ENCODE data around the gene MSH2. TPM values are rescaled to one million over a fixed set of nuclear protein-coding genes. Genes with fewer than 3 reads are reported as not detected.
"Not testable (repeated sequence)": the region's sequence is repeated elsewhere in the genome, so short reads cannot be mapped to it uniquely, and the experiment has no call there.

The MSH2 gene
- total RNA-seq, 1 donor from 2014 or later, result 16.0 TPM

DNA sequence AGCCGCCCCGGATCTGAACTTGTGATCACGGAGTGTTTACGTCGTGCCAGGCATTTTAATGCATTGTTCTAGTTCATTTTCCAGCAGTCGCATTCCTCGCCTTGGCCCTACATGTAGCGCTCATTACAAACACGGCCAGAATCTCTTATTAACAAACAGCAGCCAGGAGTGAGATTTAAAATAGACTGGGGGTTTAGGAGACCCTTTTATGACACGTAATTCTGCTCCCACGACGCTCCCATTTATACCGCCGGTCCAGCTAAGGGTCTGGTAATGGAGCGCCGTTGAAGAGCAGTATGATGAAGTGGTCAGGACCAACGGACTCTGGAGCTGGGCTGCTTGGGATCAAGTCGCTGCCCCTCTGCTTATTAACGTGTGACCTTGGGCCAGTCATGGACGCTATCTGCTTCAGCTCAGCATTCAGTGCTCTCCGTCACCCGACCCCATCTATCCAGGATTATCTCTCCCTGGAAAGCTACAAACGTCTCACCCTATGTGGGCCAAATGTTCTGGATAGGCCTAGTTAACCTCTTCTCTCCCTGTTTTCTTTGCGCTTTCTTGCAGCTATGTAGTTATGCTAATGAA lies 745 bp downstream of the MSH2 start:
- no peak for FAIRE-seq
- H3K36me3 ChIP-seq (ENCODE audit: insufficient read depth, low read length), result peaks cover 2% of the 10 kb centered on the region
- H2AFZ ChIP-seq (ENCODE audit: low read depth, low read length), result peak overlapping the region; percentile 93
- H3K27ac ChIP-seq (ENCODE audit: low read depth, low read length), result peak overlapping the region; percentile 69
- peak overlapping the region; percentile 84 for H3K4me2 ChIP-seq (ENCODE audit: low read length)
- peaks cover 14% of the 10 kb centered on the region for H3K4me1 ChIP-seq (ENCODE audit: insufficient read depth, low read length)
- H3K27me3 ChIP-seq (ENCODE audit: insufficient read depth, low read length), result no peaks in the 10 kb centered on the region
- Mint-ChIP-seq H3K27me3 (ENCODE audit: low read depth, unreplicated experiment) (no peaks in the 10 kb centered on the region), H3K36me3 (ENCODE audit: low read depth, unreplicated experiment) (peaks cover 7% of the 10 kb centered on the region), H3K27ac (ENCODE audit: unreplicated experiment) (no peak overlapping the region), H3K4me1 (ENCODE audit: low read depth, unreplicated experiment) (peaks cover 5% of the 10 kb centered on the region), H3K9me3 (ENCODE audit: unreplicated experiment) (peaks cover 3% of the 10 kb centered on the region), H3K4me3 (ENCODE audit: unreplicated experiment) (peak overlapping the region; percentile 95)
- peaks cover 54% of the 10 kb centered on the region for H3K79me2 ChIP-seq (ENCODE audit: insufficient read depth, low read length)
- DNase-seq (ENCODE audit: low read depth), result peak; percentile 27
- no peak for TF ChIP-seq EZH2 (IDR thresholded peaks at IDR 0.05; ENCODE audit: insufficient read depth, low read length)
- TF ChIP-seq, protein P1, sequence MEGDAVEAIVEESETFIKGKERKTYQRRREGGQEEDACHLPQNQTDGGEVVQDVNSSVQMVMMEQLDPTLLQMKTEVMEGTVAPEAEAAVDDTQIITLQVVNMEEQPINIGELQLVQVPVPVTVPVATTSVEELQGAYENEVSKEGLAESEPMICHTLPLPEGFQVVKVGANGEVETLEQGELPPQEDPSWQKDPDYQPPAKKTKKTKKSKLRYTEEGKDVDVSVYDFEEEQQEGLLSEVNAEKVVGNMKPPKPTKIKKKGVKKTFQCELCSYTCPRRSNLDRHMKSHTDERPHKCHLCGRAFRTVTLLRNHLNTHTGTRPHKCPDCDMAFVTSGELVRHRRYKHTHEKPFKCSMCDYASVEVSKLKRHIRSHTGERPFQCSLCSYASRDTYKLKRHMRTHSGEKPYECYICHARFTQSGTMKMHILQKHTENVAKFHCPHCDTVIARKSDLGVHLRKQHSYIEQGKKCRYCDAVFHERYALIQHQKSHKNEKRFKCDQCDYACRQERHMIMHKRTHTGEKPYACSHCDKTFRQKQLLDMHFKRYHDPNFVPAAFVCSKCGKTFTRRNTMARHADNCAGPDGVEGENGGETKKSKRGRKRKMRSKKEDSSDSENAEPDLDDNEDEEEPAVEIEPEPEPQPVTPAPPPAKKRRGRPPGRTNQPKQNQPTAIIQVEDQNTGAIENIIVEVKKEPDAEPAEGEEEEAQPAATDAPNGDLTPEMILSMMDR (IDR thresholded peaks at IDR 0.05; ENCODE audit: insufficient read depth, low read depth, low read length), result no peak
- no peaks in the 10 kb centered on the region for H3K9me3 ChIP-seq (ENCODE audit: insufficient read depth, low read depth, low read length)
- H3K9ac ChIP-seq (ENCODE audit: low read length), result peak overlapping the region; percentile 81
- H4K20me1 ChIP-seq (ENCODE audit: insufficient read depth, low read length), result peaks cover 15% of the 10 kb centered on the region
- peak overlapping the region; percentile 82 for H3K4me3 ChIP-seq (ENCODE audit: insufficient read depth, low read depth, low read length)

DNA sequence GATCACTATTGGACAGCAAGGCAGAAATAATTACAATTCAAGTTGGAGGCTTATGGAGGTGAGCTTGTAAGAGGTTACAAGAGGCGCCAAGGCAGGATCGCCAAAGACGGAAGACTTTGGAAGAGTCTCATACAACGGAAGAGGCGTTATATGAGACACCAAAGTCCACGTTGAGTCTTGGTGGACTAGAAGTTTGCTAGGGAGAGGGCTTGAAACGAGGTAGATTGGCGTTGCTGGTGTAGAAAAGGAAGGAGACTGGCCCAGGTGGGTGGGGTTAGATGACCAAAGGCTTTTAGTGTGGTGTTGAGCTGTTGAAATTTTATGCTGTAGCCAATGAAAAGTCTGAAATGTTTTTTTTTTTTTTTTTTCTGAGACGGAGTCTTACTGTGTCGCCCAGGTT lies 1.4 kb downstream of the MSH2 start:
- Histone ChIP-seq H2AFZ (ENCODE audit: low read depth, low read length) (no peak overlapping the region), H3K9ac (ENCODE audit: low read length) (peak overlapping the region; percentile 81), H3K4me2 (ENCODE audit: low read length) (peak overlapping the region; percentile 84), H3K4me3 (ENCODE audit: insufficient read depth, low read depth, low read length) (peak overlapping the region; percentile 82), H3K27me3 (ENCODE audit: insufficient read depth, low read length) (no peaks in the 10 kb centered on the region), H3K79me2 (ENCODE audit: insufficient read depth, low read length) (peaks cover 54% of the 10 kb centered on the region), H3K9me3 (ENCODE audit: insufficient read depth, low read depth, low read length) (no peaks in the 10 kb centered on the region), H3K36me3 (ENCODE audit: insufficient read depth, low read length) (peaks cover 2% of the 10 kb centered on the region), H4K20me1 (ENCODE audit: insufficient read depth, low read length) (peaks cover 15% of the 10 kb centered on the region), H3K27ac (ENCODE audit: low read depth, low read length) (no peak overlapping the region), H3K4me1 (ENCODE audit: insufficient read depth, low read length) (peaks cover 14% of the 10 kb centered on the region)
- H3K27ac Mint-ChIP-seq (ENCODE audit: unreplicated experiment), result no peak overlapping the region
- peaks cover 7% of the 10 kb centered on the region for H3K36me3 Mint-ChIP-seq (ENCODE audit: low read depth, unreplicated experiment)
- H3K9me3 Mint-ChIP-seq (ENCODE audit: unreplicated experiment), result peaks cover 3% of the 10 kb centered on the region
- TF ChIP-seq, protein P1 (IDR thresholded peaks at IDR 0.05; ENCODE audit: insufficient read depth, low read depth, low read length), result no peak
- no peak for TF ChIP-seq EZH2 (IDR thresholded peaks at IDR 0.05; ENCODE audit: insufficient read depth, low read length)
- DNase-seq (ENCODE audit: low read depth) (no peak), FAIRE-seq (no peak)
- H3K4me3 Mint-ChIP-seq (ENCODE audit: unreplicated experiment), result peak overlapping the region; percentile 95
- peaks cover 5% of the 10 kb centered on the region for H3K4me1 Mint-ChIP-seq (ENCODE audit: low read depth, unreplicated experiment)
- no peaks in the 10 kb centered on the region for H3K27me3 Mint-ChIP-seq (ENCODE audit: low read depth, unreplicated experiment)

DNA sequence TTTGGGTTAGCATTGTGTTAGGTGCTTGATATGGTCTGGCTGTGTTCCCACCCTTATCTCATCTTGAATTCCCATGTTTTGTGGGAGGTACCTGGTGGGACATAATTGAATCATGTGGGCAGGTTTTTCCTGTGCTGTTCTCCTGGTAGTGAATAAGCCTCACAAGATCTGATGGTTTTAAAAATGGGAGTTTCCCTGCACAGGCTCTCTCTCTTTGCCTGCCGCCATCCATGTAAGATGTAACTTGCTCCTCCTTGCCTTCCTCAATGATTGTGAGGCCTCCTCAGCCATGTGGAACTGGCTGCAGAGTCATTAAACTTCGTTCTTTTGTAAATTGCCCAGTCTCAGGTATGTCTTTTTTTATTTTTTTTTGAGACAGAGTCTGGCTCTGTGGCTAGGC lies 2.8 kb downstream of the MSH2 start:
- peaks cover 3% of the 10 kb centered on the region for H3K9me3 Mint-ChIP-seq (ENCODE audit: unreplicated experiment)
- Histone ChIP-seq H3K4me1 (ENCODE audit: insufficient read depth, low read length) (peaks cover 14% of the 10 kb centered on the region), H3K27ac (ENCODE audit: low read depth, low read length) (no peak overlapping the region), H3K36me3 (ENCODE audit: insufficient read depth, low read length) (peaks cover 6% of the 10 kb centered on the region), H3K4me3 (ENCODE audit: insufficient read depth, low read depth, low read length) (no peak overlapping the region), H3K4me2 (ENCODE audit: low read length) (no peak overlapping the region), H2AFZ (ENCODE audit: low read depth, low read length) (no peak overlapping the region), H3K79me2 (ENCODE audit: insufficient read depth, low read length) (peaks cover 54% of the 10 kb centered on the region), H3K9ac (ENCODE audit: low read length) (no peak overlapping the region), H3K27me3 (ENCODE audit: insufficient read depth, low read length) (no peaks in the 10 kb centered on the region), H3K9me3 (ENCODE audit: insufficient read depth, low read depth, low read length) (no peaks in the 10 kb centered on the region), H4K20me1 (ENCODE audit: insufficient read depth, low read length) (peaks cover 15% of the 10 kb centered on the region)
- TF ChIP-seq, protein P1 (IDR thresholded peaks at IDR 0.05; ENCODE audit: insufficient read depth, low read depth, low read length), result no peak
- no peak for TF ChIP-seq EZH2 (IDR thresholded peaks at IDR 0.05; ENCODE audit: insufficient read depth, low read length)
- peaks cover 5% of the 10 kb centered on the region for H3K4me1 Mint-ChIP-seq (ENCODE audit: low read depth, unreplicated experiment)
- DNase-seq (ENCODE audit: low read depth) (no peak), FAIRE-seq (no peak)
- peaks cover 7% of the 10 kb centered on the region for H3K36me3 Mint-ChIP-seq (ENCODE audit: low read depth, unreplicated experiment)
- H3K27me3 Mint-ChIP-seq (ENCODE audit: low read depth, unreplicated experiment), result no peaks in the 10 kb centered on the region
- no peak overlapping the region for H3K27ac Mint-ChIP-seq (ENCODE audit: unreplicated experiment)
- H3K4me3 Mint-ChIP-seq (ENCODE audit: unreplicated experiment), result no peak overlapping the region

DNA sequence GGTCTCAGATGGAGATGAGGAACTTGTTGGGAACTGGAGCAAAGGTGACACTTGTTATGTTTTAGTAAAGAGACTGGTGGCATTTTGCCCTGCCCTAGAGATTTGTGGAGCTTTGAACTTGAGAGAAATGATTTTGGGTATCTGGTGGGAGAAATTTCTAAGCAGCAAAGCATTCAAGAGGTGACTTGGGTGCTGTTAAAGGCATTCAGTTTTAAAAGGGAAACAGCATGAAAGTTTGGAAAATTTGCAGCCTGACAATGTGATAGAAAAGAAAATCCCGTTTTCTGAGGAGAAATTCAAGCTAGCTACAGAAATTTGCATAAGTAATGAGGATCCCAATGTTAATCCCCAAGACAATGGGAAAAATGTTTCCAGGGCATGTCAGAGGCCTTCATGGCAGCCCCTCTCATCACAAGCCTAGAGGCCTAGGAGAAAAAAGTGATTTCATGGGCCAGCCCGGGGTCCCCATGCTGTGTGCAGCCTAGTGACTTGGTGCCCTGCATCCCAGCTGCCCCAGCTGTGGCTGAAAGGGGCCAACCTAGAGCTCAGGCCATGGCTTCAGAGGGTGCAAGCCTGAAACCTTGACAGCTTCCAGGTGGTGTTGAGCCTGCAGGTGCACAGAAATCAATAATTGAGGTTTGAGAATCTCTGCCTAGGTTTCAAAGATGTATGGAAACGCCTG lies 3.8 kb downstream of the MSH2 start:
- H3K9me3 Mint-ChIP-seq (ENCODE audit: unreplicated experiment); H3K27ac ChIP-seq (ENCODE audit: low read depth, low read length); H2AFZ ChIP-seq (ENCODE audit: low read depth, low read length); H3K27me3 Mint-ChIP-seq (ENCODE audit: low read depth, unreplicated experiment); H3K27me3 ChIP-seq (ENCODE audit: insufficient read depth, low read length); H3K27ac Mint-ChIP-seq (ENCODE audit: unreplicated experiment); H3K9me3 ChIP-seq (ENCODE audit: insufficient read depth, low read depth, low read length); H3K4me1 Mint-ChIP-seq (ENCODE audit: low read depth, unreplicated experiment); H3K4me3 ChIP-seq (ENCODE audit: insufficient read depth, low read depth, low read length); DNase-seq (ENCODE audit: low read depth); H3K36me3 Mint-ChIP-seq (ENCODE audit: low read depth, unreplicated experiment); H3K36me3 ChIP-seq (ENCODE audit: insufficient read depth, low read length); FAIRE-seq; H3K9ac ChIP-seq (ENCODE audit: low read length); H3K4me2 ChIP-seq (ENCODE audit: low read length): not testable (repeated sequence)
- Histone ChIP-seq H3K4me1 (ENCODE audit: insufficient read depth, low read length) (peaks cover 14% of the 10 kb centered on the region), H3K79me2 (ENCODE audit: insufficient read depth, low read length) (peaks cover 54% of the 10 kb centered on the region), H4K20me1 (ENCODE audit: insufficient read depth, low read length) (peaks cover 15% of the 10 kb centered on the region)
- H3K4me3 Mint-ChIP-seq (ENCODE audit: unreplicated experiment), result peak overlapping the region; percentile 28

All from astrocyte (in vitro differentiated cells and primary cell).